ENCODE measurements around the gene RASSF10. TPM values are rescaled to one million over a fixed set of nuclear protein-coding genes. Genes with fewer than 3 reads are reported as not detected.

The RASSF10 gene
- total RNA-seq, 1 donor from 2014 or later = 0.23 TPM

GRCh38 chr11:13052130-13052571 is 43.0 kb downstream of the RASSF10 start:
- no peak for DNase-seq (ENCODE audit: extremely low read depth, low read depth, low spot score)

GRCh38 chr11:13053255-13053917 is 44.3 kb downstream of the RASSF10 start:
- DNase-seq (ENCODE audit: extremely low read depth, low read depth, low spot score) = no peak

GRCh38 chr11:13054278-13054677 is 45.2 kb downstream of the RASSF10 start:
- DNase-seq (ENCODE audit: extremely low read depth, low read depth, low spot score) = no peak

DNA sequence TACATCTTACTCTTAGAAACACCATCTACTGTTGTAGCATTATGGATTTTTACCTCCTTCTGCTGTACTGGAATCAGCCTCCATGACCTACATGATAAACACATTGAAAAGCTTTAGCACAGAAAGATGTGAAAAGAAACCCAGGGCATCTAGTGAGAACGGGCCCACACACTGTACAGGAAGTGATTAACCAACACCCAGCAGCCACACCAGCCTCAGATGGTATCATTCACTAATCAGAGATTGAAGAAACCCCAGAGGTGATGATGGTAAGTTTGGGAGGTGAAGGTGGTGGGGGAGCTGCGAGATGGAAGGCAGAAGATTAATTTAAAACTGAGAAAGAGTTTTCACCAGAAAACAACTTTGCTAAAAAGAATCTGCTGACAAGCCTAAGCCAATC is 46.1 kb downstream of the RASSF10 start:
- no peak for DNase-seq (ENCODE audit: extremely low read depth, low read depth, low spot score)

- DNase-seq (ENCODE audit: extremely low read depth, low read depth, low spot score) = no peak
Observed at GRCh38 chr11:13061294-13061990, 52.3 kb downstream of the RASSF10 start.

All from glomerular endothelial cell (primary cell).